Heart left ventricle (tissue), 16 donors: ENCODE data around the gene GJB4. TPM values are rescaled to one million over a fixed set of nuclear protein-coding genes. Genes with fewer than 3 reads are reported as not detected.

Experiments
- ATAC-seq, 4 donors: fragments of 200-7000 bp; cut with Tn5 transposase; one replicate each; pipeline ENCODE4 v1.9.1; 2020 to 2022; ENCODE audit warnings: moderate library complexity in 4 of 4, mild to moderate bottlenecking in 3 of 4, moderate number of reproducible peaks in 1 of 4
- DNase-seq, 5 donors: peaks; one replicate each; pipeline ENCODE4 v3.0.0-alpha.2; 2020
- H3K27ac ChIP-seq, 12 donors: fragments of 200-600 bp; sonication (generic) in 4 of 12; one replicate each; pipeline versions ENCODE4 v1.5.0 to v1.8.0; 2016 to 2022; ENCODE audit warnings: mild to moderate bottlenecking in 2 of 12
- H3K27me3 ChIP-seq, 9 donors: fragments of 200-600 bp; sonication (generic) in 2 of 9; one replicate each; pipeline versions ENCODE4 v1.5.1 to v1.8.0; 2016 to 2022; ENCODE audit warnings: mild to moderate bottlenecking in 3 of 9
- H3K36me3 ChIP-seq, 9 donors: fragments of 200-600 bp; sonication (generic) in 2 of 9; one replicate each; pipeline versions ENCODE4 v1.5.0 to v1.8.0; 2018 to 2022; ENCODE audit warnings: mild to moderate bottlenecking in 2 of 9
- H3K4me1 ChIP-seq, 12 donors: fragments of 200-600 bp; sonication (generic) in 4 of 12; one replicate each; pipeline versions ENCODE4 v1.5.0 to v1.8.0; 2016 to 2022; ENCODE audit warnings: mild to moderate bottlenecking in 3 of 12
- H3K4me3 ChIP-seq, 12 donors: fragments of 200-600 bp; sonication (generic) in 4 of 12; one replicate each; pipeline versions ENCODE4 v1.5.0 to v1.8.0; 2017 to 2022; ENCODE audit warnings: mild to moderate bottlenecking in 9 of 12, moderate library complexity in 4 of 12
- H3K9me3 ChIP-seq, 12 donors: fragments of 200-600 bp; sonication (generic) in 4 of 12; one replicate each; pipeline versions ENCODE4 v1.5.0 to v1.8.0; 2016 to 2022; ENCODE audit warnings: mild to moderate bottlenecking in 1 of 12
- CTCF ChIP-seq, 12 donors: fragments of 200-600 bp; sonication (generic) in 4 of 12; IDR thresholded peaks; one replicate each; pipeline versions ENCODE4 v1.5.0 to v1.8.0; 2018 to 2022; ENCODE audit warnings: antibody characterized with exemption in 12 of 12, mild to moderate bottlenecking in 5 of 12
- POLR2A ChIP-seq, 2 donors: fragments of 450-650 bp; IDR thresholded peaks; one replicate each; pipeline ENCODE4 v1.6.1; 2017; ENCODE audit warnings: antibody characterized with exemption in 2 of 2, mild to moderate bottlenecking in 2 of 2, moderate library complexity in 2 of 2
- WGBS, 4 donors: extraction: QIAGEN DNeasy Blood & Tissue Kit in 2 of 4; methylation state at CpG; one replicate each; pipeline versions ENCODE4 v1.1.5 to v1.1.7; 2013 to 2018; 5-methylcytosine and 5-hydroxymethylcytosine counted together
- intact Hi-C, 10 donors: fragments of 100-400 bp; cut with DNase I; formaldehyde crosslinking; loops; one replicate each; pipeline versions ENCODE4 v1.11.1 to v1.14.2; 2022
- long read RNA-seq, 3 donors: library from polyadenylated mRNA; unstranded; transcript quantifications; one replicate each; pipeline ENCODE4 v2.0.0, GENCODE V29; 2020 to 2021
- polyA plus RNA-seq, 2 donors: library from polyadenylated mRNA; stranded (reverse); fragments of 200-250 nt; gene quantifications; one replicate each; pipeline ENCODE4 v1.2.3, GENCODE V29; 2013
- total RNA-seq, 9 donors: library from RNA; depleted of rRNA in 2 of 9; stranded (reverse); fragments of >200 nt in 2 of 9; fragmentation: NEBNext Ultra II Directional in 3 of 9; extraction: Animal tissue kit (Norgen Biotek cat#: 25700) in 3 of 9; gene quantifications; one replicate each; pipeline versions ENCODE4 v1.1.0 to v1.2.4, GENCODE V29; 2016 to 2023
- donor health status: ischemic (EF 13 %, LVEDD 7.1; RV severe dilation, severe dysfunction).
- donor health status: healthy with polysubstance abuse.
- donor health status: DM: no; HTN: yes; CAD: no.
- donor health status: DM: no; HTN: no; CAD: no.
- donor health status: ischemic (EF 25% LVEDD 6.9; RV normal size, moderate dysfunction).
- donor health status: ischemic (EF 25% LVEDD 5.7; RV mildly dilated, moderate dysfunction).
- donor health status: healthy.
- donor health status: DM: yes; HTN: yes; CAD: no.
- donor health status: ischemic (EF 35%, LVEDD 5.7; RV mildly dilated, moderate dysfunction).
- donor health status: nonischemic (EF 11% LVEDD 7.7; RV severe dilation, severe dysfunction).
- donor health status: DM: yes; HTN: yes; CAD: no.
- donor health status: PGD.
- donor health status: ischemic (EF 29% LVEDD 5.4; RV normal size, mild dysfunction).
- donor health status: nonischemic (EF 23%, LVEDD 6.1; RV moderate dilation, normal function).

The GJB4 gene
- total RNA-seq (not detected), polyA plus RNA-seq (not detected)
- long read RNA-seq, donor 1 = 0 reads
- long read RNA-seq, donor 2 = 0 reads
- long read RNA-seq, donor 3 = 0 reads

GRCh38 chr1:34759503-34760357 is at the start of gene GJB4:
Gene GJB4, plus strand, starts transcription at chr1:34759740. Its CDS starts 1,515 bp downstream, at chr1:34761255.
- Histone ChIP-seq H3K27me3 (peaks cover 0 to 13% (median 0%) of the 10 kb centered on the region in 9 donors), H3K4me1 (no peaks in the 10 kb centered on the region), H3K4me3 (no peak within 1 kb of the TSS), H3K27ac (no peak within 1 kb of the TSS), H3K36me3 (no peaks in the 10 kb centered on the region), H3K9me3 (no peaks in the 10 kb centered on the region)
- DNase-seq (no peak), ATAC-seq (no peak)
- 55 to 63% (median 59%) methylated on average over 10 of the region's 10 CpGs for WGBS, 4 donors
- intact Hi-C loops = no loop called here
- TF ChIP-seq CTCF (IDR thresholded peaks at IDR 0.05) (no peak), POLR2A (IDR thresholded peaks at IDR 0.05) (no peak)

GRCh38 chr1:34710812-34711211 is 48.7 kb upstream of the GJB4 start:
- Histone ChIP-seq H3K36me3 (no peaks in the 10 kb centered on the region), H3K27me3 (peaks cover 0 to 8% (median 0%) of the 10 kb centered on the region in 9 donors), H3K27ac (no peak overlapping the region), H3K9me3 (no peaks in the 10 kb centered on the region), H3K4me3 (no peak overlapping the region), H3K4me1 (no peaks in the 10 kb centered on the region)
- intact Hi-C loops = no loop called here
- ATAC-seq (no peak), DNase-seq (no peak)
- TF ChIP-seq CTCF (IDR thresholded peaks at IDR 0.05) = no peak
- TF ChIP-seq POLR2A (IDR thresholded peaks at IDR 0.05) = no peak

GRCh38 chr1:34711485-34711884 is 48.1 kb upstream of the GJB4 start:
- H3K27ac ChIP-seq = no peak overlapping the region
- DNase-seq (no peak), ATAC-seq (no peak)
- TF ChIP-seq CTCF (IDR thresholded peaks at IDR 0.05) (no peak), POLR2A (IDR thresholded peaks at IDR 0.05) (no peak)
- H3K27me3 ChIP-seq = peaks cover 0 to 6% (median 0%) of the 10 kb centered on the region in 9 donors
- no peaks in the 10 kb centered on the region for H3K4me1 ChIP-seq
- intact Hi-C loops = no loop called here
- WGBS, 4 donors = 70 to 83% (median 77%) methylated on average over 4 of the region's 4 CpGs
- H3K4me3 ChIP-seq = no peak overlapping the region
- no peaks in the 10 kb centered on the region for H3K9me3 ChIP-seq
- H3K36me3 ChIP-seq = no peaks in the 10 kb centered on the region

- no peaks in the 10 kb centered on the region for H3K4me1 ChIP-seq
- TF ChIP-seq POLR2A (IDR thresholded peaks at IDR 0.05) (no peak), CTCF (IDR thresholded peaks at IDR 0.05) (no peak)
- WGBS, 4 donors = 44 to 57% (median 48%) methylated on average over 7 of the region's 7 CpGs
- intact Hi-C loops = no loop called here
- H3K36me3 ChIP-seq = no peaks in the 10 kb centered on the region
- peaks cover 0 to 6% (median 0%) of the 10 kb centered on the region in 9 donors for H3K27me3 ChIP-seq
- H3K4me3 ChIP-seq = no peak overlapping the region
- no peaks in the 10 kb centered on the region for H3K9me3 ChIP-seq
- H3K27ac ChIP-seq = no peak overlapping the region
- DNase-seq (no peak), ATAC-seq (no peak)
Measured at GRCh38 chr1:34712007-34712688, 47.4 kb upstream of the GJB4 start.
